D721Med (cell line): Measurements from ENCODE around the gene PTPRCAP.

Experiments
- DNase-seq: peaks from one replicate; pipeline ENCODE4 v3.0.0; 2011; ENCODE audit warnings: low spot score; ENCODE audit not compliant: insufficient read length
- FAIRE-seq: peaks from 2 replicates; lab custom pipeline; 2011; peaks lifted over from hg19 to GRCh38; lab: Jason Lieb, UNC
- CTCF ChIP-seq: IDR thresholded peaks from 2 replicates; pipeline ENCODE4 v1.5.1; 2012; ENCODE audit warnings: mild to moderate bottlenecking, control low read depth; ENCODE audit not compliant: insufficient read depth; ENCODE audit errors: missing control alignments

Gene PTPRCAP

GRCh38 chr11:67412495-67413179, 24.8 kb downstream of the PTPRCAP start:
- DNase-seq, result no peak
- FAIRE-seq, result no peak
- no peak for TF ChIP-seq CTCF

GRCh38 chr11:67411785-67412152, 25.7 kb downstream of the PTPRCAP start:
- no peak for TF ChIP-seq CTCF
- FAIRE-seq, result no peak
- DNase-seq, result no peak

GRCh38 chr11:67410984-67411784, 26.3 kb downstream of the PTPRCAP start:
- TF ChIP-seq CTCF, result no peak
- DNase-seq (no peak), FAIRE-seq (no peak)

GRCh38 chr11:67410369-67410831, 27.1 kb downstream of the PTPRCAP start:
- TF ChIP-seq CTCF, result no peak
- DNase-seq, result no peak
- FAIRE-seq, result no peak

GRCh38 chr11:67409781-67410368, 27.6 kb downstream of the PTPRCAP start:
- TF ChIP-seq CTCF, result no peak
- FAIRE-seq (no peak), DNase-seq (no peak)

GRCh38 chr11:67409261-67409666, 28.2 kb downstream of the PTPRCAP start:
- FAIRE-seq (no peak), DNase-seq (no peak)
- TF ChIP-seq CTCF, result no peak
